Left hindlimb (tissue), 1 donor: ENCODE measurements around the gene ARTN.

Experiments used
- DNase-seq: peaks from one replicate; pipeline ENCODE4 v3.0.0-alpha.2; 2018

ARTN gene

GRCh38 chr1:43933386-43934100 is at the start of gene ARTN:
Gene ARTN, plus strand, starts transcription at chr1:43933801. Its CDS starts 1,856 bp downstream, at chr1:43935657.
- peak; percentile 63 for DNase-seq

- DNase-seq, result no peak
Measured at GRCh38 chr1:43885279-43885801, 48.3 kb upstream of the ARTN start.

GRCh38 chr1:43887748-43888147 is 45.9 kb upstream of the ARTN start:
- DNase-seq, result no peak

- DNase-seq, result no peak
Measured at GRCh38 chr1:43890815-43891214, 42.8 kb upstream of the ARTN start.

- no peak for DNase-seq
Measured at GRCh38 chr1:43893006-43893405, 40.6 kb upstream of the ARTN start.

- DNase-seq, result no peak
Measured at GRCh38 chr1:43898981-43899380, 34.6 kb upstream of the ARTN start.

- no peak for DNase-seq
Measured at GRCh38 chr1:43900386-43900785, 33.2 kb upstream of the ARTN start.

GRCh38 chr1:43901196-43901961 is 32.2 kb upstream of the ARTN start:
- no peak for DNase-seq

- DNase-seq, result no peak
Measured at GRCh38 chr1:43902058-43902831, 31.4 kb upstream of the ARTN start.

- DNase-seq, result no peak
Measured at GRCh38 chr1:43904660-43905551, 28.7 kb upstream of the ARTN start.

- DNase-seq, result no peak
Measured at GRCh38 chr1:43908226-43908625, 25.4 kb upstream of the ARTN start.

- no peak for DNase-seq
Measured at GRCh38 chr1:43908858-43909257, 24.7 kb upstream of the ARTN start.

GRCh38 chr1:43910343-43910742 is 23.3 kb upstream of the ARTN start:
- no peak for DNase-seq

GRCh38 chr1:43912607-43913006 is 21.0 kb upstream of the ARTN start:
- DNase-seq, result no peak

GRCh38 chr1:43913051-43913501 is 20.5 kb upstream of the ARTN start:
- DNase-seq, result no peak

GRCh38 chr1:43913666-43914360 is 19.8 kb upstream of the ARTN start:
- DNase-seq, result no peak

GRCh38 chr1:43914576-43915525 is 18.8 kb upstream of the ARTN start:
- DNase-seq, result no peak

GRCh38 chr1:43919906-43920305 is 13.7 kb upstream of the ARTN start:
- DNase-seq, result no peak

GRCh38 chr1:43921022-43921421 is 12.6 kb upstream of the ARTN start:
- DNase-seq, result no peak

- no peak for DNase-seq
Measured at GRCh38 chr1:43924516-43924915, 9.1 kb upstream of the ARTN start.
